Neural cell (in vitro differentiated cells): ENCODE results near the gene MALL. TPM values are rescaled to one million over a fixed set of nuclear protein-coding genes. Genes with fewer than 3 reads are reported as not detected.

Source experiments
- H2AFZ ChIP-seq: fragments of 200-600, 300-800 bp; sonication (generic), shearing (Covaris generic); 2 replicates; pipeline ENCODE4 v1.6.0; 2014; ENCODE audit warnings: low read depth, mild to moderate bottlenecking, antibody characterized with exemption, low read length, moderate library complexity
- H3F3A ChIP-seq: fragments of 200-600 bp; shearing (Covaris generic); 2 replicates; pipeline ENCODE4 v1.6.1; 2016; ENCODE audit warnings: mild to moderate bottlenecking, moderate library complexity, mixed read lengths, antibody characterized with exemption, low read length; ENCODE audit not compliant: insufficient read depth, poor library complexity, severe bottlenecking
- H3K27ac ChIP-seq: fragments of 200-600, 300-800 bp; sonication (generic), shearing (Covaris generic); 2 replicates; pipeline ENCODE4 v1.5.1; 2014; ENCODE audit warnings: mild to moderate bottlenecking, low read length, moderate library complexity
- H3K27me3 ChIP-seq: fragments of 300-800, 200-600 bp; sonication (generic), shearing (Covaris generic); 2 replicates; pipeline ENCODE4 v1.6.0; 2014; ENCODE audit warnings: mild to moderate bottlenecking, low read depth, low read length, moderate library complexity; ENCODE audit not compliant: insufficient read depth
- H3K36me3 ChIP-seq: fragments of 300-800, 200-600 bp; sonication (generic), shearing (Covaris generic); 2 replicates; pipeline ENCODE4 v1.5.1; 2014; ENCODE audit warnings: mild to moderate bottlenecking, antibody characterized with exemption, low read length, moderate library complexity; ENCODE audit not compliant: insufficient read depth
- H3K4me2 ChIP-seq: fragments of 300-800, 200-600 bp; sonication (generic), shearing (Covaris generic); 2 replicates; pipeline ENCODE4 v1.6.0; 2014; ENCODE audit warnings: mild to moderate bottlenecking, low read length
- H3K4me3 ChIP-seq: fragments of 300-800, 200-600 bp; sonication (generic), shearing (Covaris generic); 2 replicates; pipeline ENCODE4 v1.5.1; 2014; ENCODE audit warnings: mild to moderate bottlenecking, low read length, moderate library complexity
- H3K79me2 ChIP-seq: fragments of 200-600 bp; shearing (Covaris generic); replicated peaks from 2 replicates; pipeline ENCODE4 v1.6.0; 2014; ENCODE audit warnings: mild to moderate bottlenecking, low read length, moderate library complexity; ENCODE audit not compliant: insufficient read depth
- H3K9ac ChIP-seq: fragments of 300-800, 200-600 bp; sonication (generic), shearing (Covaris generic); 2 replicates; pipeline ENCODE4 v1.6.1; 2016; ENCODE audit warnings: mild to moderate bottlenecking, low read length, mixed read lengths
- H3K9me2 ChIP-seq: fragments of 200-600 bp; shearing (Covaris generic); 2 replicates; pipeline ENCODE4 v1.6.1; 2016; ENCODE audit warnings: mild to moderate bottlenecking, low read length, mixed read lengths; ENCODE audit not compliant: insufficient read depth
- H3K9me3 ChIP-seq: fragments of 200-600, 300-800 bp; sonication (generic), shearing (Covaris generic); 2 replicates; pipeline ENCODE4 v1.6.1; 2016; ENCODE audit warnings: mild to moderate bottlenecking, mixed run types, low read length, moderate library complexity, mixed read lengths
- H4K20me1 ChIP-seq: fragments of 200-600 bp; shearing (Covaris generic); 2 replicates; pipeline ENCODE4 v1.6.1; 2016; ENCODE audit warnings: mild to moderate bottlenecking, mixed run types; ENCODE audit not compliant: insufficient read depth
- EP300 ChIP-seq: fragments of 450-650 bp; conservative IDR thresholded peaks from 2 replicates; pipeline ENCODE4 v1.6.1; 2014; ENCODE audit warnings: antibody characterized with exemption, mild to moderate bottlenecking, moderate library complexity; ENCODE audit not compliant: poor library complexity, severe bottlenecking
- MXI1 ChIP-seq: fragments of 450-650 bp; conservative IDR thresholded peaks from 2 replicates; pipeline ENCODE4 v1.6.1; 2014; ENCODE audit warnings: antibody characterized with exemption, mild to moderate bottlenecking; ENCODE audit not compliant: poor library complexity, severe bottlenecking
- POLR2AphosphoS5 ChIP-seq: IDR thresholded peaks from 2 replicates; pipeline ENCODE4 v1.6.1; 2012
- SMC3 ChIP-seq: fragments of 450-650 bp; conservative IDR thresholded peaks from 2 replicates; pipeline ENCODE4 v1.6.1; 2014; ENCODE audit warnings: antibody characterized with exemption, mild to moderate bottlenecking, moderate library complexity; ENCODE audit not compliant: poor library complexity
- polyA plus RNA-seq: library from polyadenylated mRNA; depleted of rRNA; stranded (reverse); fragments of >200 nt; gene quantifications from 2 replicates; pipeline ENCODE4 v1.2.3, GENCODE V29; 2014
- TF ChIP-seq, protein P1 (sequence below): IDR thresholded peaks from 2 replicates; pipeline ENCODE4 v1.6.1; 2012; ENCODE audit warnings: borderline replicate concordance
- TF ChIP-seq, protein P2 (sequence below): fragments of 450-650 bp; IDR thresholded peaks from 2 replicates; pipeline ENCODE4 v1.5.1; 2014; ENCODE audit warnings: antibody characterized with exemption, mild to moderate bottlenecking, moderate library complexity; ENCODE audit not compliant: poor library complexity, severe bottlenecking

The MALL gene
- polyA plus RNA-seq, 1 donor from 2014 or later, result not detected

DNA sequence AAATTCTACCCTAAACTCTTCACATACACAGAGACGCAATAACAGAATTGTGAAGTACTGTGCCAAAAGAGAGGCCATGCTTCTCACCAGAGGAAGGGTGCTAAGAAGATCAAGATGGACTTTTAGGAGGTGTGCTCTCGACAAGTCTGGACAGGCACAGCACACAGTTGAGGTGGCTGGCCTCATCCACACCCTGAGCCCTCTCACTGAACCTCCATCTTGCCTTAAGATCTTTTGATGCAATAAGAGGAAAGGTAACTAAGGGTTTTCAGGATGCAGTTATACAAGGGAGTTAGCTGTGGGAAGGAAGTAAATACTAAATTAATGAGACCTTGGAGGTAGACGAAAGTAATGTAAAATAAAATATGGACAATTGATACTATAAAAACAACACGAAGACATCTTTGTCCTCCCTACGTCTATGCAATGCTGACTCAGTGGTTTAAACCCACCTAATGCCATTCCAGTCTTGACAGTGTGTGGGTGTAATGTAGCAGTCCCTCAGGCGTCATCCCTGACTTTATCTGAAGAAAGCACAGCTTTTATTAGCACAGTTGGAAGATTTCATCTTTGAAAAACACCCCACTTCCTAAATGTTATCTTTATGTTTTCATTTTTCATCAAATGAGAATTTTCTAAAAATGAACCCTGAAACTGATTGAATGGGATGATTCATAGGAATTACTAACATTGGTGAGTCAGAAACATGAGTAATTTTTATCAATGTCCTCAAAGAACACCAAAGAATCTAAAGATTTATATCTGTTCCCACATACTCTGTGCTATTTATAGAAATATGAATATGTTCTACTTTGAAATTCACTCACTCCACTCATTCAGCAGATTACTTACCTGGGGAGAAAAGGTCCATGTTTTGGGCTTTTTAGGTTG lies 34.0 kb upstream of the MALL start:
- Histone ChIP-seq H3K9me3 (no peaks in the 10 kb centered on the region), H3K27me3 (no peaks in the 10 kb centered on the region), H2AFZ (no peak overlapping the region), H4K20me1 (no peaks in the 10 kb centered on the region), H3K27ac (no peak overlapping the region), H3K79me2 (no peaks in the 10 kb centered on the region), H3K36me3 (no peaks in the 10 kb centered on the region), H3K9ac (no peak overlapping the region), H3F3A (no peaks in the 10 kb centered on the region), H3K4me2 (no peak overlapping the region), H3K4me3 (no peak overlapping the region), H3K9me2 (no peaks in the 10 kb centered on the region)
- TF ChIP-seq, protein P1, sequence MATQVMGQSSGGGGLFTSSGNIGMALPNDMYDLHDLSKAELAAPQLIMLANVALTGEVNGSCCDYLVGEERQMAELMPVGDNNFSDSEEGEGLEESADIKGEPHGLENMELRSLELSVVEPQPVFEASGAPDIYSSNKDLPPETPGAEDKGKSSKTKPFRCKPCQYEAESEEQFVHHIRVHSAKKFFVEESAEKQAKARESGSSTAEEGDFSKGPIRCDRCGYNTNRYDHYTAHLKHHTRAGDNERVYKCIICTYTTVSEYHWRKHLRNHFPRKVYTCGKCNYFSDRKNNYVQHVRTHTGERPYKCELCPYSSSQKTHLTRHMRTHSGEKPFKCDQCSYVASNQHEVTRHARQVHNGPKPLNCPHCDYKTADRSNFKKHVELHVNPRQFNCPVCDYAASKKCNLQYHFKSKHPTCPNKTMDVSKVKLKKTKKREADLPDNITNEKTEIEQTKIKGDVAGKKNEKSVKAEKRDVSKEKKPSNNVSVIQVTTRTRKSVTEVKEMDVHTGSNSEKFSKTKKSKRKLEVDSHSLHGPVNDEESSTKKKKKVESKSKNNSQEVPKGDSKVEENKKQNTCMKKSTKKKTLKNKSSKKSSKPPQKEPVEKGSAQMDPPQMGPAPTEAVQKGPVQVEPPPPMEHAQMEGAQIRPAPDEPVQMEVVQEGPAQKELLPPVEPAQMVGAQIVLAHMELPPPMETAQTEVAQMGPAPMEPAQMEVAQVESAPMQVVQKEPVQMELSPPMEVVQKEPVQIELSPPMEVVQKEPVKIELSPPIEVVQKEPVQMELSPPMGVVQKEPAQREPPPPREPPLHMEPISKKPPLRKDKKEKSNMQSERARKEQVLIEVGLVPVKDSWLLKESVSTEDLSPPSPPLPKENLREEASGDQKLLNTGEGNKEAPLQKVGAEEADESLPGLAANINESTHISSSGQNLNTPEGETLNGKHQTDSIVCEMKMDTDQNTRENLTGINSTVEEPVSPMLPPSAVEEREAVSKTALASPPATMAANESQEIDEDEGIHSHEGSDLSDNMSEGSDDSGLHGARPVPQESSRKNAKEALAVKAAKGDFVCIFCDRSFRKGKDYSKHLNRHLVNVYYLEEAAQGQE, result no peak
- TF ChIP-seq SMC3 (no peak), EP300 (no peak)

DNA sequence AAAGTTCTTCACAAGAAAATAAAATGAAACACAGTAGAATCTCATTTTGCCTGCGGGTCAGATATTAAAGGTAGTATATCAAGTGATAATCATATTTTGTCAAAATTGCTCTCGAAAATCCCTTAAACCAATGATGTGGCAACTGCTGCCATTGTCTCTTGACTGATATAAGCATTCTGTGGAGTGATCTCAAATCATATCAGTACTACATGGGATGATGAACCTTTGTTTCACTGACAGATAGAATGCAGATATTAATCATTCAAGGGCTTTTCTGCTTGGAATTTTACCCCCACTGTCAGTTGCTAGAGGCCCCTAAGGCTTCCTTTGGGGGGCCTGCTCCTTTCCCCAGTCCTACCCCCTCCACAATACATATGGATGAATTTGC lies 31.3 kb upstream of the MALL start:
- TF ChIP-seq EP300 (no peak), SMC3 (no peak), MXI1 (no peak), POLR2AphosphoS5 (no peak)
- TF ChIP-seq, protein P2, sequence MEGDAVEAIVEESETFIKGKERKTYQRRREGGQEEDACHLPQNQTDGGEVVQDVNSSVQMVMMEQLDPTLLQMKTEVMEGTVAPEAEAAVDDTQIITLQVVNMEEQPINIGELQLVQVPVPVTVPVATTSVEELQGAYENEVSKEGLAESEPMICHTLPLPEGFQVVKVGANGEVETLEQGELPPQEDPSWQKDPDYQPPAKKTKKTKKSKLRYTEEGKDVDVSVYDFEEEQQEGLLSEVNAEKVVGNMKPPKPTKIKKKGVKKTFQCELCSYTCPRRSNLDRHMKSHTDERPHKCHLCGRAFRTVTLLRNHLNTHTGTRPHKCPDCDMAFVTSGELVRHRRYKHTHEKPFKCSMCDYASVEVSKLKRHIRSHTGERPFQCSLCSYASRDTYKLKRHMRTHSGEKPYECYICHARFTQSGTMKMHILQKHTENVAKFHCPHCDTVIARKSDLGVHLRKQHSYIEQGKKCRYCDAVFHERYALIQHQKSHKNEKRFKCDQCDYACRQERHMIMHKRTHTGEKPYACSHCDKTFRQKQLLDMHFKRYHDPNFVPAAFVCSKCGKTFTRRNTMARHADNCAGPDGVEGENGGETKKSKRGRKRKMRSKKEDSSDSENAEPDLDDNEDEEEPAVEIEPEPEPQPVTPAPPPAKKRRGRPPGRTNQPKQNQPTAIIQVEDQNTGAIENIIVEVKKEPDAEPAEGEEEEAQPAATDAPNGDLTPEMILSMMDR, result no peak
- H3K27me3 ChIP-seq, result no peaks in the 10 kb centered on the region

More for the DNA sequence above, 31.3 kb upstream of the MALL start:
- H4K20me1 ChIP-seq, result no peaks in the 10 kb centered on the region
- H3K4me3 ChIP-seq, result no peak overlapping the region
- no peaks in the 10 kb centered on the region for H3F3A ChIP-seq
- H2AFZ ChIP-seq, result no peak overlapping the region
- no peak overlapping the region for H3K27ac ChIP-seq
- H3K9me2 ChIP-seq, result no peaks in the 10 kb centered on the region
- H3K9me3 ChIP-seq, result no peaks in the 10 kb centered on the region
- no peak overlapping the region for H3K9ac ChIP-seq
- H3K36me3 ChIP-seq, result no peaks in the 10 kb centered on the region
- no peak overlapping the region for H3K4me2 ChIP-seq
- H3K79me2 ChIP-seq, result no peaks in the 10 kb centered on the region
